GM23338 (cell line): Measurements from ENCODE around the gene FBXO46. TPM values are rescaled to one million over a fixed set of nuclear protein-coding genes. Genes with fewer than 3 reads are reported as not detected.

Experiments used
- ATAC-seq: fragments of 200-7000 bp; cut with Tn5 transposase; 3 replicates; pipeline ENCODE4 v1.9.1; 2020
- DNase-seq: peaks from one replicate; pipeline ENCODE4 v3.0.0-alpha.2; 2015; ENCODE audit warnings: low spot score
- H2AFZ ChIP-seq: fragments of 200-600 bp; sonication (generic); 2 replicates; pipeline ENCODE4 v1.8.0; 2016; ENCODE audit warnings: antibody characterized with exemption, mild to moderate bottlenecking, moderate library complexity
- H3F3A ChIP-seq: fragments of 200-600 bp; sonication (generic); replicated peaks from 2 replicates; pipeline ENCODE4 v1.8.0; 2017; ENCODE audit warnings: antibody characterized with exemption, mixed run types, low read depth
- H3K27ac ChIP-seq: fragments of 200-600 bp; sonication (generic); 2 replicates; pipeline ENCODE4 v1.6.1; 2016; ENCODE audit warnings: low read depth
- H3K27me3 ChIP-seq: fragments of 200-600 bp; sonication (generic); 2 replicates; pipeline ENCODE4 v1.8.0; 2016; ENCODE audit warnings: mild to moderate bottlenecking, mixed run types, moderate library complexity; ENCODE audit not compliant: insufficient read depth
- H3K36me3 ChIP-seq: fragments of 200-600 bp; sonication (generic); 2 replicates; pipeline ENCODE4 v1.8.0; 2016; ENCODE audit warnings: mild to moderate bottlenecking; ENCODE audit not compliant: insufficient read depth
- H3K4me1 ChIP-seq: fragments of 200-600 bp; sonication (generic); 2 replicates; pipeline ENCODE4 v1.8.0; 2016; ENCODE audit warnings: mild to moderate bottlenecking, moderate library complexity; ENCODE audit not compliant: insufficient read depth
- H3K4me2 ChIP-seq: fragments of 200-600 bp; sonication (generic); 2 replicates; pipeline ENCODE4 v1.7.1; 2017; ENCODE audit warnings: mixed run types
- H3K4me3 ChIP-seq: fragments of 200-600 bp; sonication (generic); 2 replicates; pipeline ENCODE4 v1.6.1; 2016; ENCODE audit warnings: mixed run types
- H3K79me2 ChIP-seq: fragments of 200-600 bp; sonication (generic); replicated peaks from 2 replicates; pipeline ENCODE4 v1.8.0; 2017; ENCODE audit warnings: mild to moderate bottlenecking; ENCODE audit not compliant: insufficient read depth
- H3K9me2 ChIP-seq: fragments of 200-600 bp; sonication (generic); 2 replicates; pipeline ENCODE4 v1.8.0; 2017; ENCODE audit not compliant: insufficient read depth
- H4K20me1 ChIP-seq: fragments of 200-600 bp; sonication (generic); replicated peaks from 2 replicates; pipeline ENCODE4 v1.8.0; 2017; ENCODE audit warnings: mild to moderate bottlenecking; ENCODE audit not compliant: insufficient read depth
- H3K27ac Mint-ChIP-seq: 2 replicates; pipeline ENCODE4 v1.8.0; 2020; ENCODE audit warnings: inconsistent platforms, mild to moderate bottlenecking, moderate library complexity, mixed read lengths
- H3K27me3 Mint-ChIP-seq: 3 replicates; pipeline ENCODE4 v1.8.0; 2022; ENCODE audit warnings: low read depth, mild to moderate bottlenecking, moderate library complexity, mixed read lengths, inconsistent platforms; ENCODE audit not compliant: insufficient read depth, poor library complexity
- H3K36me3 Mint-ChIP-seq: 3 replicates; pipeline ENCODE4 v1.8.0; 2021; ENCODE audit warnings: low read depth, mild to moderate bottlenecking, inconsistent platforms, moderate library complexity, mixed read lengths
- H3K4me1 Mint-ChIP-seq: 3 replicates; pipeline ENCODE4 v1.8.0; 2020; ENCODE audit warnings: mild to moderate bottlenecking, inconsistent platforms, mixed read lengths
- H3K4me3 Mint-ChIP-seq: 3 replicates; pipeline ENCODE4 v1.8.0; 2021; ENCODE audit warnings: moderate library complexity, mild to moderate bottlenecking, inconsistent platforms, mixed read lengths
- H3K9me3 Mint-ChIP-seq: 3 replicates; pipeline ENCODE4 v1.8.0; 2020; ENCODE audit warnings: moderate library complexity, mild to moderate bottlenecking, inconsistent platforms, mixed read lengths
- CREB1 ChIP-seq: fragments of 250-450 bp; sonication (Bioruptor Pico); IDR thresholded peaks from 2 replicates; pipeline ENCODE4 v1.5.0; 2020; ENCODE audit warnings: low read depth, mild to moderate bottlenecking, moderate library complexity
- EZH2phosphoT487 ChIP-seq: fragments of 200-600 bp; sonication (generic); IDR thresholded peaks from one replicate; pipeline ENCODE4 v1.8.1; 2018; ENCODE audit warnings: antibody characterized with exemption; ENCODE audit not compliant: unreplicated experiment
- NANOG ChIP-seq: IDR thresholded peaks from 2 replicates; pipeline ENCODE4 v1.6.1; 2016; ENCODE audit warnings: antibody characterized with exemption, borderline replicate concordance
- POLR2AphosphoS5 ChIP-seq: IDR thresholded peaks from 2 replicates; pipeline ENCODE4 v1.6.1; 2016; ENCODE audit warnings: antibody characterized with exemption, low read depth
- STAT1 ChIP-seq: IDR thresholded peaks from one replicate; pipeline ENCODE4 v1.6.1; 2016; ENCODE audit warnings: antibody characterized with exemption; ENCODE audit not compliant: unreplicated experiment
- ZNF114 ChIP-seq: fragments of 250-450 bp; sonication (Bioruptor Pico); IDR thresholded peaks from 2 replicates; pipeline ENCODE4 v1.5.0; 2020; ENCODE audit warnings: mild to moderate bottlenecking, moderate library complexity
- ZNF331 ChIP-seq: fragments of 250-450 bp; sonication (Bioruptor Pico); IDR thresholded peaks from 2 replicates; pipeline ENCODE4 v1.5.0; 2020; ENCODE audit warnings: low read depth, mild to moderate bottlenecking, moderate library complexity
- polyA plus RNA-seq: library from polyadenylated mRNA; unstranded; fragments of >200 nt; fragmentation: Nextera tagmentation; extraction: Ambion mirVana; gene quantifications from 2 replicates; pipeline ENCODE4 v1.2.1, GENCODE V29; 2016
- total RNA-seq: library from RNA; depleted of rRNA; stranded (reverse); fragments of >200 nt; shearing (Covaris generic); gene quantifications from 2 replicates; pipeline ENCODE4 v1.2.3, GENCODE V29; 2014
- TF ChIP-seq, protein P1 (sequence below): IDR thresholded peaks from 2 replicates; pipeline ENCODE4 v1.6.1; 2016; ENCODE audit warnings: antibody characterized with exemption
- TF ChIP-seq, protein P2 (sequence below): IDR thresholded peaks from one replicate; pipeline ENCODE4 v1.6.1; 2018; ENCODE audit warnings: antibody characterized with exemption; ENCODE audit not compliant: unreplicated experiment
- TF ChIP-seq, protein P3 (sequence below): fragments of 250-450 bp; sonication (Bioruptor Pico); IDR thresholded peaks from 2 replicates; pipeline ENCODE4 v1.5.0; 2020; ENCODE audit warnings: mild to moderate bottlenecking, moderate library complexity

FBXO46 gene
- total and polyA plus RNA-seq, 2 experiments from 2014 or later: 9.4 to 35.8 TPM

DNA sequence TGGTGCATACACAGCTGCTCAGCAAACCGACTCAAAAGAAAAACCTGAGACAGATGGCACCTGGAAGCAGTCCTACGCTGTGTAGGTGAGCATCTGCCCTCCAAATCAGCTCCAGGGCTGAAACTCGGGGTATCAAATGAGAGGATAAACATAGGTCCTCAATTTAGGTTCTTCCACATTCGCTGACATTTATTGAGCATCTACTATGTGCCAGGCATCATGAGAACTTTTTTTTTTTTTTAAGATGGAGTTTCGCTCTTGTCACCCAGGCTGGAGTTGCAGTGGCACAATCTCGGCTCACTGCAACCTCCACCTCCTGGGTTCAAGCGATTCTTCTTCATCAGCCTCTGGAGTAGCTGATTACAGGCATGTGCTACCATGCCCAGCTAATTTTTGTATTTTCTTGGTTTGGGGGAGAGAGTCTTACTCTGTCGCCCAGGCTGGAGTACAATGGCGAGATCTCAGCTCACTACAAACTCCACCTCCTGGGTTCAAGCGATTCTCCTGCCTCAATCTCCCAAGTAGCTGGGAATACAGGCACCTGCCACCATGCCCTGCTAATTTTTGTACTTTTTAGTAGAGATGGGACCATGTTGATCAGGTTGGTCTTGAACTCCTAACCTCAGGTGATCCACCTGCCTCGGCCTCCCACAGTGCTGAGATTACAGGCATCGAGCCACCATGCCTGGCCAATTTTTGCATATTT is 24.8 kb downstream of the FBXO46 start:
- ATAC-seq: no peak
- H3K4me1 Mint-ChIP-seq: peaks cover 8% of the 10 kb centered on the region
- TF ChIP-seq, protein P1, sequence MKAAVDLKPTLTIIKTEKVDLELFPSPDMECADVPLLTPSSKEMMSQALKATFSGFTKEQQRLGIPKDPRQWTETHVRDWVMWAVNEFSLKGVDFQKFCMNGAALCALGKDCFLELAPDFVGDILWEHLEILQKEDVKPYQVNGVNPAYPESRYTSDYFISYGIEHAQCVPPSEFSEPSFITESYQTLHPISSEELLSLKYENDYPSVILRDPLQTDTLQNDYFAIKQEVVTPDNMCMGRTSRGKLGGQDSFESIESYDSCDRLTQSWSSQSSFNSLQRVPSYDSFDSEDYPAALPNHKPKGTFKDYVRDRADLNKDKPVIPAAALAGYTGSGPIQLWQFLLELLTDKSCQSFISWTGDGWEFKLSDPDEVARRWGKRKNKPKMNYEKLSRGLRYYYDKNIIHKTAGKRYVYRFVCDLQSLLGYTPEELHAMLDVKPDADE: no peak
- no peak for TF ChIP-seq CREB1 (CRISPR knock-in tag)
- no peak for TF ChIP-seq POLR2AphosphoS5
- TF ChIP-seq EZH2phosphoT487: no peak
- TF ChIP-seq STAT1: no peak
- no peak for TF ChIP-seq ZNF114 (CRISPR knock-in tag)
- no peak for TF ChIP-seq NANOG
- TF ChIP-seq, protein P2, sequence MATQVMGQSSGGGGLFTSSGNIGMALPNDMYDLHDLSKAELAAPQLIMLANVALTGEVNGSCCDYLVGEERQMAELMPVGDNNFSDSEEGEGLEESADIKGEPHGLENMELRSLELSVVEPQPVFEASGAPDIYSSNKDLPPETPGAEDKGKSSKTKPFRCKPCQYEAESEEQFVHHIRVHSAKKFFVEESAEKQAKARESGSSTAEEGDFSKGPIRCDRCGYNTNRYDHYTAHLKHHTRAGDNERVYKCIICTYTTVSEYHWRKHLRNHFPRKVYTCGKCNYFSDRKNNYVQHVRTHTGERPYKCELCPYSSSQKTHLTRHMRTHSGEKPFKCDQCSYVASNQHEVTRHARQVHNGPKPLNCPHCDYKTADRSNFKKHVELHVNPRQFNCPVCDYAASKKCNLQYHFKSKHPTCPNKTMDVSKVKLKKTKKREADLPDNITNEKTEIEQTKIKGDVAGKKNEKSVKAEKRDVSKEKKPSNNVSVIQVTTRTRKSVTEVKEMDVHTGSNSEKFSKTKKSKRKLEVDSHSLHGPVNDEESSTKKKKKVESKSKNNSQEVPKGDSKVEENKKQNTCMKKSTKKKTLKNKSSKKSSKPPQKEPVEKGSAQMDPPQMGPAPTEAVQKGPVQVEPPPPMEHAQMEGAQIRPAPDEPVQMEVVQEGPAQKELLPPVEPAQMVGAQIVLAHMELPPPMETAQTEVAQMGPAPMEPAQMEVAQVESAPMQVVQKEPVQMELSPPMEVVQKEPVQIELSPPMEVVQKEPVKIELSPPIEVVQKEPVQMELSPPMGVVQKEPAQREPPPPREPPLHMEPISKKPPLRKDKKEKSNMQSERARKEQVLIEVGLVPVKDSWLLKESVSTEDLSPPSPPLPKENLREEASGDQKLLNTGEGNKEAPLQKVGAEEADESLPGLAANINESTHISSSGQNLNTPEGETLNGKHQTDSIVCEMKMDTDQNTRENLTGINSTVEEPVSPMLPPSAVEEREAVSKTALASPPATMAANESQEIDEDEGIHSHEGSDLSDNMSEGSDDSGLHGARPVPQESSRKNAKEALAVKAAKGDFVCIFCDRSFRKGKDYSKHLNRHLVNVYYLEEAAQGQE: no peak

DNA sequence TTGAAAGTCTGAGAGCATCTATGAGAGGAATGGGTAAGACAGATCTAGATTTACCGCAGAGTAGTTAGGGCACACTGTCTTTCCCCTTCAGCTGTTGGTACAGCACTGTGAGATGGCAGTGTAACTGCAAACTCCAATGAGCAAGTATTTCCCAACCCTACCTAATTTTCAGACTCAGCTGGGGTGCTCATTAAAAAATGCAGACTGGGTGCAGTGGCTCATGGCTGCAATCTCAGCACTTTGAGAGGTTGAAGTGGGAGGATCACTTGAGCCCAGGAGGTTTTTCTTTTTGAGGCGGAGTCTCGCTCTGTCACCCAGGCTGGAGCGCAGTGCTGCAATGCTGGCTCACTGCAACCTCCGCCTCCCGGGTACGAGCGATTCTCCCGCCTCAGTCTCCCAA is 25.6 kb downstream of the FBXO46 start:
- H3K9me3 Mint-ChIP-seq: peaks cover 3% of the 10 kb centered on the region; the same call in 2 of the 3 replicates
- Histone ChIP-seq H4K20me1 (no peaks in the 10 kb centered on the region; the same call in none of the 2 replicates), H3K9me2 (no peaks in the 10 kb centered on the region), H3K27ac (peak overlapping the region; percentile 50; the same call in 1 of the 2 replicates), H3K4me1 (no peaks in the 10 kb centered on the region; the same call in 1 of the 2 replicates), H3K79me2 (no peaks in the 10 kb centered on the region), H3F3A (0 out of 2 replicates have a peak, but pooled peaks cover 9% of the 10 kb centered on the region), H3K4me3 (no peak overlapping the region), H2AFZ (no peak overlapping the region), H3K27me3 (no peaks in the 10 kb centered on the region), H3K4me2 (no peak overlapping the region), H3K36me3 (peaks cover 5% of the 10 kb centered on the region; the same call in 1 of the 2 replicates)
- no peak overlapping the region for H3K27ac Mint-ChIP-seq
- no peak for DNase-seq
- H3K4me3 Mint-ChIP-seq: no peak overlapping the region
- H3K4me1 Mint-ChIP-seq: peaks cover 2% of the 10 kb centered on the region; the same call in 1 of the 3 replicates
- peaks cover 41% of the 10 kb centered on the region for H3K36me3 Mint-ChIP-seq
- H3K27me3 Mint-ChIP-seq: peaks cover 12% of the 10 kb centered on the region
- no peak for ATAC-seq
- TF ChIP-seq POLR2AphosphoS5 (no peak), ZNF331 (CRISPR knock-in tag) (no peak)
- TF ChIP-seq, protein P3, sequence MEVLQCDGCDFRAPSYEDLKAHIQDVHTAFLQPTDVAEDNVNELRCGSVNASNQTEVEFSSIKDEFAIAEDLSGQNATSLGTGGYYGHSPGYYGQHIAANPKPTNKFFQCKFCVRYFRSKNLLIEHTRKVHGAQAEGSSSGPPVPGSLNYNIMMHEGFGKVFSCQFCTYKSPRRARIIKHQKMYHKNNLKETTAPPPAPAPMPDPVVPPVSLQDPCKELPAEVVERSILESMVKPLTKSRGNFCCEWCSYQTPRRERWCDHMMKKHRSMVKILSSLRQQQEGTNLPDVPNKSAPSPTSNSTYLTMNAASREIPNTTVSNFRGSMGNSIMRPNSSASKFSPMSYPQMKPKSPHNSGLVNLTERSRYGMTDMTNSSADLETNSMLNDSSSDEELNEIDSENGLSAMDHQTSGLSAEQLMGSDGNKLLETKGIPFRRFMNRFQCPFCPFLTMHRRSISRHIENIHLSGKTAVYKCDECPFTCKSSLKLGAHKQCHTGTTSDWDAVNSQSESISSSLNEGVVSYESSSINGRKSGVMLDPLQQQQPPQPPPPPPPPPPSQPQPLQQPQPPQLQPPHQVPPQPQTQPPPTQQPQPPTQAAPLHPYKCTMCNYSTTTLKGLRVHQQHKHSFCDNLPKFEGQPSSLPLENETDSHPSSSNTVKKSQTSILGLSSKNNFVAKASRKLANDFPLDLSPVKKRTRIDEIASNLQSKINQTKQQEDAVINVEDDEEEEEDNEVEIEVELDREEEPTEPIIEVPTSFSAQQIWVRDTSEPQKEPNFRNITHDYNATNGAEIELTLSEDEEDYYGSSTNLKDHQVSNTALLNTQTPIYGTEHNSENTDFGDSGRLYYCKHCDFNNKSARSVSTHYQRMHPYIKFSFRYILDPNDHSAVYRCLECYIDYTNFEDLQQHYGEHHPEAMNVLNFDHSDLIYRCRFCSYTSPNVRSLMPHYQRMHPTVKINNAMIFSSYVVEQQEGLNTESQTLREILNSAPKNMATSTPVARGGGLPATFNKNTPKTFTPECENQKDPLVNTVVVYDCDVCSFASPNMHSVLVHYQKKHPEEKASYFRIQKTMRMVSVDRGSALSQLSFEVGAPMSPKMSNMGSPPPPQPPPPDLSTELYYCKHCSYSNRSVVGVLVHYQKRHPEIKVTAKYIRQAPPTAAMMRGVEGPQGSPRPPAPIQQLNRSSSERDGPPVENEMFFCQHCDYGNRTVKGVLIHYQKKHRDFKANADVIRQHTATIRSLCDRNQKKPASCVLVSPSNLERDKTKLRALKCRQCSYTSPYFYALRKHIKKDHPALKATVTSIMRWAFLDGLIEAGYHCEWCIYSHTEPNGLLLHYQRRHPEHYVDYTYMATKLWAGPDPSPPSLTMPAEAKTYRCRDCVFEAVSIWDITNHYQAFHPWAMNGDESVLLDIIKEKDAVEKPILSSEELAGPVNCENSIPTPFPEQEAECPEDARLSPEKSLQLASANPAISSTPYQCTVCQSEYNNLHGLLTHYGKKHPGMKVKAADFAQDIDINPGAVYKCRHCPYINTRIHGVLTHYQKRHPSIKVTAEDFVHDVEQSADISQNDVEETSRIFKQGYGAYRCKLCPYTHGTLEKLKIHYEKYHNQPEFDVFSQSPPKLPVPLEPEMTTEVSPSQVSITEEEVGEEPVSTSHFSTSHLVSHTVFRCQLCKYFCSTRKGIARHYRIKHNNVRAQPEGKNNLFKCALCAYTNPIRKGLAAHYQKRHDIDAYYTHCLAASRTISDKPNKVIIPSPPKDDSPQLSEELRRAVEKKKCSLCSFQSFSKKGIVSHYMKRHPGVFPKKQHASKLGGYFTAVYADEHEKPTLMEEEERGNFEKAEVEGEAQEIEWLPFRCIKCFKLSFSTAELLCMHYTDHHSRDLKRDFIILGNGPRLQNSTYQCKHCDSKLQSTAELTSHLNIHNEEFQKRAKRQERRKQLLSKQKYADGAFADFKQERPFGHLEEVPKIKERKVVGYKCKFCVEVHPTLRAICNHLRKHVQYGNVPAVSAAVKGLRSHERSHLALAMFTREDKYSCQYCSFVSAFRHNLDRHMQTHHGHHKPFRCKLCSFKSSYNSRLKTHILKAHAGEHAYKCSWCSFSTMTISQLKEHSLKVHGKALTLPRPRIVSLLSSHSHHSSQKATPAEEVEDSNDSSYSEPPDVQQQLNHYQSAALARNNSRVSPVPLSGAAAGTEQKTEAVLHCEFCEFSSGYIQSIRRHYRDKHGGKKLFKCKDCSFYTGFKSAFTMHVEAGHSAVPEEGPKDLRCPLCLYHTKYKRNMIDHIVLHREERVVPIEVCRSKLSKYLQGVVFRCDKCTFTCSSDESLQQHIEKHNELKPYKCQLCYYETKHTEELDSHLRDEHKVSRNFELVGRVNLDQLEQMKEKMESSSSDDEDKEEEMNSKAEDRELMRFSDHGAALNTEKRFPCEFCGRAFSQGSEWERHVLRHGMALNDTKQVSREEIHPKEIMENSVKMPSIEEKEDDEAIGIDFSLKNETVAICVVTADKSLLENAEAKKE: no peak

More for the DNA sequence above, 24.8 kb downstream of the FBXO46 start:
- H3K36me3 Mint-ChIP-seq: peaks cover 43% of the 10 kb centered on the region
- H3K9me2 ChIP-seq: no peaks in the 10 kb centered on the region
- peaks cover 5% of the 10 kb centered on the region; the same call in 1 of the 2 replicates for H3K79me2 ChIP-seq
- H3K27me3 ChIP-seq: no peaks in the 10 kb centered on the region
- peaks cover 12% of the 10 kb centered on the region for H3K27me3 Mint-ChIP-seq
- H3K4me2 ChIP-seq: no peak overlapping the region
- H3F3A ChIP-seq: 0 out of 2 replicates have a peak, but pooled peaks cover 9% of the 10 kb centered on the region
- H4K20me1 ChIP-seq: peaks cover 6% of the 10 kb centered on the region
- no peak overlapping the region for H3K4me3 ChIP-seq
- H3K9me3 Mint-ChIP-seq: peaks cover 3% of the 10 kb centered on the region; the same call in 2 of the 3 replicates
- DNase-seq: no peak
- no peak overlapping the region for H3K4me3 Mint-ChIP-seq
- peaks cover 5% of the 10 kb centered on the region; the same call in 1 of the 2 replicates for H3K36me3 ChIP-seq
- no peak overlapping the region for H3K27ac Mint-ChIP-seq
- H2AFZ ChIP-seq: no peak overlapping the region
- H3K27ac ChIP-seq: no peak overlapping the region
- no peaks in the 10 kb centered on the region; the same call in 1 of the 2 replicates for H3K4me1 ChIP-seq
